ENCODE results near the gene SENP6.
"Not testable (repeated sequence)": the region's sequence is repeated elsewhere in the genome, so short reads cannot be mapped to it uniquely, and the experiment has no call there.

SENP6 gene

DNA sequence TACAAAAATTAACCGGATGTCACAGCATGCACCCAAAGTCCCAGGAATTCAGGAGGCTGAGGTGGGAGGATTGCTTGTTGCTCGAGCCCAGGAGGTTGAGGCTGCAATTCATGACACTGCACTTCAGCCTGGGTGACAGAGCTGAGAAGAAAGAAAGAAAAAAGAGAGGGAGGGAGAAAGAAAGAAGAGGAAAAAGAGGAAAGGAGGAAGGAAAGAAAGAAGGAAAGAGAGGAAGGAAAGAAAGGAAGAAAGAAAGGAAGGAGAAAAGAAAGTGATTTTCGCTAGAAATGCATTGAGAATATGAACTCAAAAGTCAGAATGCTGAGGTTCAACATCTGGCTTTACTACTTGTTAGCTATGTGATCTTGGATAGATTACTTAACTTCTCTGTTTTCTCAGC, 6.6 kb downstream of the SENP6 start:
- DNase-seq (ENCODE audit: low spot score): no peak

DNA sequence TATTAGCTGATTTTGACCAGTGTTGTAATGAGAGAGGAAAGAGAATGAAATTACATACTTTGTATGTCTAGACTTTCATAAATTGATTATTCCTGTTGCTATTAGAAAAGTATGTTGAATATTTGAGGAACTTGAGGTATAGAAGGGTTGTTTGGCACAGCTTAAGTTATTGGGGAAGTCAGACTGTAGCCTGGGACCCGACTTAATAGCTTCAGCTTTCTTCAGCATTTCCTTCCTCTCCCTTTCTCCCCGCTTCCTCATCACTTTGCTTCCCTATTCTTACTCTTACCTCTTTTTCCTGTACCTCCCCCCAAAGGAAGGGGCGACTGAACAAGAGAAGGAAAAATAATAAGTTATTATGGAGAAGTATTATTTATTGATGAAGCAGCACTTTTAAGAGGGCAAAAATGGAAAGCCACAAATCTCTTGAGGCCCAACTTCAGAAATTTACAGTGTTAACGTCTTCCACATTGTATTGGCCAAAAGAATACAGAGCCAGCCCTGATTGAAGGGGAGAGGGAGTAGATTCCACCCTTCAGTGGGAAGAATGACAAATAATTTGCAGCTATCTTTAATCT, 7.4 kb downstream of the SENP6 start:
- DNase-seq (ENCODE audit: low spot score): no peak

- DNase-seq (ENCODE audit: low spot score): no peak
Observed at GRCh38 chr6:75609639-75610590, 8.2 kb downstream of the SENP6 start.

- DNase-seq (ENCODE audit: low spot score): no peak
Observed at GRCh38 chr6:75611011-75611701, 9.5 kb downstream of the SENP6 start.

GRCh38 chr6:75611702-75612375, 10.2 kb downstream of the SENP6 start:
- DNase-seq (ENCODE audit: low spot score): no peak

- DNase-seq (ENCODE audit: low spot score): no peak
Observed at GRCh38 chr6:75612434-75612833, 10.8 kb downstream of the SENP6 start.

DNA sequence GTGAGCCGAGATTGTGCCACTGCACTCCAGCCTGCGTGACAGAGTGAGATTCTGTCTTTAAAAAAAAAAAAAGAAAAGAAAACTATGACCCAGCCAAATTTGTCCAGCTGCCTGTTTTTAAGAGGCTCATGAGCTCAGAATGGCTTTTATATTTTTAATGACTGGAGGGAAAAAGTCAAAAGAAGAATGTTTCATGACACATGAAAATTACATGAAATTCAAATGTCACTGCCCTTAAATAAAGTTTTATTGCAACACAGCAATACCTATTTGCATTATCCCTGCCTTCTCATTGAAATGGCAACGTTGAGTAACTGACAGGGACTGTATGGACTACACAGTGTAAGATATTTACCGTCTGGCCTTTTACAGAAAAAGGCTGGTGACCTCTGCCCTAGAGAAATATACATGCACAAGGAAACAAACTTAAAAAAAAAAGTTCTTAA, 11.4 kb downstream of the SENP6 start:
- no peak for DNase-seq (ENCODE audit: low spot score)

DNA sequence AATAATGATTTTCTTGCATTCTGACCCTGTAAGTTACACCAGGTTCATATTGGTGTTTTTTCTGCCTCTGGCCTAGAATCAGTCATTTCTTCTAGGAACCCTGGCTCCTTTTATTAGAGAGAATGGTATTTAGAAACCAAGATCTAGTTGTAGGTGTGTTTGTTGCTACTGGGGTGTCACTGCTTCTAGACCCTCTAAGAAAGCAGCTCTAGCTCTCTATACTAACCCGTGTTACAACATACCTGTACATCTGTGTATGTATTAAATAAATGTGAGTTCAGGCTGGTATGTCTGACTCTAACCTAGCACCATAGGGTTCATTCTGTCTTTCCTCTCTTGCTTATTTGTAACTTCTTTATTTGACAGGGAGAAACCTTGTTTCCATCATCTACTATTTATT, 16.8 kb downstream of the SENP6 start:
- no peak for DNase-seq (ENCODE audit: low spot score)

GRCh38 chr6:75619230-75619899, 17.7 kb downstream of the SENP6 start:
- no peak for DNase-seq (ENCODE audit: low spot score)

DNA sequence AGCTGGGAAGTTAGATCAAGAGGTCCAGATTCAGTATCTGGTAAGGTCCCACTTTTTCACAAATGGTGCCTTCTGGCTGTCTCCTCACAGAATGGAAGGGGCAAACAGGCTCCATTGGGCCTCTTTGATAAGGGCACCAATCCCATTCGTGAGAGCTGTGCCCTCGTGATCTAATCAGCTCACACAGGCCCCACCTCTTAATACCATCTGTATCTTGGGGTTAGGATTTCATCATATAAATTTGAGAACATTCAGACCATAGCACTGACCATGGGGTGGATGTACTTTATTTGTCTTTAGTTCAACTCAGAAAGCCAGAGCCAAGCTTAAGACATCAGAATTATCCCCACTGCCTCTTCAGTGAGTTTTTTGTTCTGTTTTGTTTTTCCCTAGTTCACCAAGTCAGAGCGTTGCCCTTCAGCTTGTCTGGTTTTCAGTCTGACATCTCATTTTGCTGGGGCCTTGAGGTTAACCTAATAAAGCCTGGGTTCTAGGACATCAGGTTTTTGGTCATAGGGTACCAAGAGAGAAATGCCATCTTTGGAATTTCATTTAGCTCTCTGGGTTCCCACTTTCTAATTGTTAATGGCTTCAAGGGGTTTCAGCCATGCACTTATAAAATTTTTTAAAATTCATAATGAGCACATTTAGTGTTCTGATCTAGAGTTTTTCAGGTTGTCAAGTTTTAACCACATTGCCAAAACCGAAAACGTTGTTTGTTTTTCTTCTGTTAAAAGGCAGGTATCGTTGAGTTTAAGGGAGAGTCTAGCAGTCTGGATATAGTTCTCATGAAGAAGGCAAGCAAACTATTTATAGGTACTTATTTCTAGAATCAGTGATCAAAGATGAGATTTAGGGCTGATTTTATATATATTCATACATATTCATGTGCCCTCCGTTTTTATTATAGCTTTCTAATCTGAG, 19.0 kb downstream of the SENP6 start:
- DNase-seq (ENCODE audit: low spot score): no peak

GRCh38 chr6:75621846-75622245, 20.2 kb downstream of the SENP6 start:
- no peak for DNase-seq (ENCODE audit: low spot score)

- no peak for DNase-seq (ENCODE audit: low spot score)
Observed at GRCh38 chr6:75623491-75623890, 21.8 kb downstream of the SENP6 start.

GRCh38 chr6:75624335-75624734, 22.7 kb downstream of the SENP6 start:
- no peak for DNase-seq (ENCODE audit: low spot score)

GRCh38 chr6:75624988-75625387, 23.3 kb downstream of the SENP6 start:
- no peak for DNase-seq (ENCODE audit: low spot score)

DNA sequence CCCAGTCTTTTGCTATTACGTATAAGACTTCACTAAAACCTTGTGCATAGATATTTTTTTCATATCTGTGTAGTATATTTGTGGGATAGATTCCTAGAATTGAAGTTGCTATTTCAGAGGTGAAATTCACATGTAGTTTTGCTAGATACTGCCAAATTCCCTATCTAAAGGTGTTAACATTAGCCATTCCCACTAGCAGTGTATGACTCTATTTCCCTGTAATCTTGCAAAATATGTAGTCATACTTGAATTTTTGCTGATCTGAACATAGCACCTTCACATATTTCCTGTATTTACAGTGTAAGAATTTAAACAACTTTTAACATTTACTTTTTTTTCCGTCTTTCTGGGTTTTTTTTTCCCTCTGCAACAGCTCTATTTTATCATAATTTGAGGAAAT, 24.9 kb downstream of the SENP6 start:
- DNase-seq (ENCODE audit: low spot score): no peak

- not testable (repeated sequence) for DNase-seq (ENCODE audit: low spot score)
Observed at GRCh38 chr6:75627708-75628107, 26.0 kb downstream of the SENP6 start.

GRCh38 chr6:75631859-75632635, 30.4 kb downstream of the SENP6 start:
- no peak for DNase-seq (ENCODE audit: low spot score)

DNA sequence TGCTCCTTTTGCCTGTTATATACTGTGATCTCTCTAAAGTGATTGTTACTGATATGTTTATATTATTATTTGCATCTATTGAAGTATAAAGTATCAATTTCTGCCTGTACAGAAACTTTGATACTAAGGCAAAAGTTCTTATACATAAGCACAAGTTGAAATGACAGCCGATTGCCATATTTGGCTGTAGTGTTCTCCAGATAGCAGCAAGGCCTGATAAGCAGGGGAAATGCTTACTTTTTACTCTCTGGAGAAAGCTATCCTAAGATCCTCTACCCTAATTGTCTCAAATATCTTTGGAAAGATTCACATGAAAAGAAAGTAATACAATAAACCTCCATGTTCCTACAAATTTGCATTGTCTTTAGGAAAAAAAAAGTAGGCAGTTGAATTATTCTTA, 31.4 kb downstream of the SENP6 start:
- DNase-seq (ENCODE audit: low spot score): no peak

GRCh38 chr6:75642311-75642710, 40.6 kb downstream of the SENP6 start:
- no peak for DNase-seq (ENCODE audit: low spot score)

DNA sequence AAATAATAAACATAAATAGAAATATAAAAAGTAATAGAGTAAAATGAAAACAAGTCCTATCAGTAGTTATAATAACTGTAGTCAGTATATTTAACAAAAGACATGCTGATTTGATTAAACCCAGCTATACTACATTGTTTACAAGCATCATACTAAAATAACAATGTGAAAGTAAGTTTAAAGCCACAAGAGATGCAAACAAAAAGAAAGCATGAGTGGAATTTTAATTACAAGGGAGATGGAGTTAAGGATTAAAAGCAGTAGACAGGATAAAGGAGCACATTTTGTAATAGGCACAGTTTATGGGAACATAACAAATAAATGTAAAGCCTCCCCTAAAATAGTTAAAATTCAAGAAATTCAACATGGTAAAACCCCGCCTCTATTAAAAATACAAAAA, 41.5 kb downstream of the SENP6 start:
- no peak for DNase-seq (ENCODE audit: low spot score)
